Tibial nerve (tissue), 4 donors: ENCODE results near the gene CSNK1G1.

Source experiments
- EP300 ChIP-seq, 2 donors: sonication (generic); formaldehyde crosslinking; IDR thresholded peaks; one replicate each; pipeline ENCODE4 v1.6.1; 2017; ENCODE audit warnings: antibody characterized with exemption in 2 of 2, mild to moderate bottlenecking in 1 of 2
- POLR2A ChIP-seq, 2 donors: fragments of 450-650 bp; IDR thresholded peaks; one replicate each; pipeline ENCODE4 v1.6.1; 2017; ENCODE audit warnings: antibody characterized with exemption in 2 of 2, mild to moderate bottlenecking in 2 of 2, moderate library complexity in 2 of 2
- TF ChIP-seq, protein P1 (sequence below), 5 experiments: fragments of 200-600 bp in 3 of 5; fragments of 450-650 bp in 2 of 5; sonication (generic) in 3 of 5; IDR thresholded peaks; one replicate each; pipeline ENCODE4 v1.5.1; 2016 to 2019; ENCODE audit warnings: antibody characterized with exemption in 5 of 5, mild to moderate bottlenecking in 3 of 5, moderate library complexity in 2 of 5

- TF ChIP-seq, protein P1, sequence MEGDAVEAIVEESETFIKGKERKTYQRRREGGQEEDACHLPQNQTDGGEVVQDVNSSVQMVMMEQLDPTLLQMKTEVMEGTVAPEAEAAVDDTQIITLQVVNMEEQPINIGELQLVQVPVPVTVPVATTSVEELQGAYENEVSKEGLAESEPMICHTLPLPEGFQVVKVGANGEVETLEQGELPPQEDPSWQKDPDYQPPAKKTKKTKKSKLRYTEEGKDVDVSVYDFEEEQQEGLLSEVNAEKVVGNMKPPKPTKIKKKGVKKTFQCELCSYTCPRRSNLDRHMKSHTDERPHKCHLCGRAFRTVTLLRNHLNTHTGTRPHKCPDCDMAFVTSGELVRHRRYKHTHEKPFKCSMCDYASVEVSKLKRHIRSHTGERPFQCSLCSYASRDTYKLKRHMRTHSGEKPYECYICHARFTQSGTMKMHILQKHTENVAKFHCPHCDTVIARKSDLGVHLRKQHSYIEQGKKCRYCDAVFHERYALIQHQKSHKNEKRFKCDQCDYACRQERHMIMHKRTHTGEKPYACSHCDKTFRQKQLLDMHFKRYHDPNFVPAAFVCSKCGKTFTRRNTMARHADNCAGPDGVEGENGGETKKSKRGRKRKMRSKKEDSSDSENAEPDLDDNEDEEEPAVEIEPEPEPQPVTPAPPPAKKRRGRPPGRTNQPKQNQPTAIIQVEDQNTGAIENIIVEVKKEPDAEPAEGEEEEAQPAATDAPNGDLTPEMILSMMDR (IDR thresholded peaks at IDR 0.05): no peak
- no peak for TF ChIP-seq POLR2A (IDR thresholded peaks at IDR 0.05)
- TF ChIP-seq EP300 (IDR thresholded peaks at IDR 0.05): no peak
Observed at GRCh38 chr15:64396789-64397188, 40.8 kb upstream of the CSNK1G1 start.
